GM08714 (cell line): ENCODE data around the gene EIPR1.

Experiments
- H3K4me3 ChIP-seq: fragments of 200-500 bp; sonication (Bioruptor generic); 2 replicates; pipeline ENCODE4 v1.5.1; 2014; ENCODE audit warnings: mild to moderate bottlenecking, low read length, inconsistent platforms
- ZNF274 ChIP-seq: IDR thresholded peaks from 2 replicates; pipeline ENCODE4 v1.6.1; 2012; ENCODE audit warnings: mild to moderate bottlenecking, low read depth, low read length

Gene EIPR1

DNA sequence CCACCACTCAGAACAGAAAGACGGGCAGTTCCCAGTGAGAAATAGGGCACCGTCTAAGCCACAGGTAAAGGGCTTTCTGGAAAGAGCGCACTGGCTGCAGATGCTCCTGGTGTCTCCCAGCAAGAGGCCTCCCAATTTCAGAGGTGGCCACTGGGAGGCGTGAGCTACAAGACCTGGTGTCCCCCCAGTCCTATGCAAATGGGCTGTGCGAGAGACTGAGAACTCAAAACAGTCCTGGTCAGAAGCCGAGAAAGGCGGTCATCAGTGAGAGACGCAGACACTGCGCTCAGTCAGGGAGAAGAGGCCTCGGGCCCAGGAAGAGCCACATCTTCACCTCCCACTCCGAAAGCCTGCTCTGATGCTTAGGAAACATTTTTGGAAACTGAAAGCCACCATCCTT is 179.5 kb downstream of the EIPR1 start:
- no peak for TF ChIP-seq ZNF274
- no peak overlapping the region for H3K4me3 ChIP-seq

DNA sequence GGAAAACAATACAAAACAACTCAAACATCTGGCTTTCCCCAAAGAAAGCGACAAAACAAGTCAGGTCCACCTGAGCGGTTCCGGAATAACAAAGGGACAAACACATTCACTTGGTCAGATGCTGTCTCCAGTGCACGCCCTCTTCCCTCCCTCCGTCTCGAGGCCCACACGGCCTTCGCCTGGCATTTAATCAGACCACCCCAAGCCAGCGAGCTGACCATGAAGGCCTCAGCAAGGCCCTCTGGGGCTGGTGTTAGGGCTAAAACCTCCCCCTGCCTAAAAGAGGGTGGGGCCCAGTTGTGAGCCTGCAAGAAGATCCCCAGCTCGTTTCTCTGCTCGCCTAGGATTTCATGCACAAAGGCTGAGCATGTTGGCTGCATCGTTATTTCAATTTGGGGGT is 180.3 kb downstream of the EIPR1 start:
- TF ChIP-seq ZNF274, result no peak
- no peak overlapping the region for H3K4me3 ChIP-seq

DNA sequence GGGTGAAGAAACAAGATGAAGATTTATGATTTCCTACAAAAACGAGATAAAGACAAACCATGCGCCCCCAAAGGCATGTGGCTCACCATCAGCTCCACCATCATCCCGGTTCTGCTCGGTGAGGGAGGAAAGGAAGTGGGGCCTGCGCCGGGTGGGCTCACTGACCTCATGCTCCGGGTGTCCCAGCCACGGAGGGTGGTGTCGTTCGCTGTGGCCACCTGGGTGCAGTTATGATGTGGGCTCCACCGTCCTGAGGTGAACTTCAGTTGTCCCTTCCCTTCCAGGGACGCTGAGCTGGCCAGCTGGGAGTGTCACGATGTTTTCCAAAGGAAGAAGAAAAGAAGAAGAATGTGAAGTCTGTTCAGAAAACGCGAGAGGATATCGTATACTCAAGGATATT is 180.9 kb downstream of the EIPR1 start:
- no peak overlapping the region for H3K4me3 ChIP-seq
- no peak for TF ChIP-seq ZNF274

DNA sequence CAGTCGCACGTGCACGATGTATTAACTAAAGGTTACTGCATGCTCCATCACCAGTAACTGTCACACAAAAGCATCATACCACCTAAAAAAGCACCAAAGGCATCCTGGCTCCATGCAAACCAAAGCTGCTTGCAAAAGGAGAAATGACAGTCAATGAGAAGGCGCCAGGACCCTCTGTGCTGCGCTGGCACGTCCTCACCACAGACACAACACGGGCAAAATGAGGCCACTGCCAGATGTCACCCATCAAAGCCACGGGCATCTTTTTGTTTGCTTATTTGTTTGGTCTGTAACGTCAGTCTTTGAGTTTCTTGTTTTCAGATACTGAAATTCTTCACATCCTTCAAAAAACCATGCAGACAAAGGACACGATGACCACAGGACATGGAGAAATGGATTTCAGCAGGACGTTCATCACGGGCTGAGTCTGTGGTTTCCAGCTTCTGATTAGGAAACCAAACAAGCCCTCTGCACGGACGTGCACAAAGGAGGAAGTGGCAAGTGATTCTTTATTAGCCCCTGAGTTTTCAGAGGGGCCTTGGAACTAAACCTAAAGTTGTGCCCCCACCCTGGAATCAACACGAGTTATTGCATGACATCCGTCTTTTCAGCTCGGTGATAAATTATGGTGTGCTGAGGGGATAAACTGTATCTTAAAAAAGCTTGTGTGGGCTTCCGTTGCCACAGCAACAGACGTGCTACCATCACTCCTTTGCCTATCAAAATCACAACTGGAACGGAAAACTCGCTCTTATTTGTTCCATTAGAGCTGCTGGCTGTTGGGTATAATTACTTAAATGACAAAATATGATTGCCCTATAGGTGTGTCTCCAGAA is 181.8 kb downstream of the EIPR1 start:
- no peak for TF ChIP-seq ZNF274
- no peak overlapping the region for H3K4me3 ChIP-seq

DNA sequence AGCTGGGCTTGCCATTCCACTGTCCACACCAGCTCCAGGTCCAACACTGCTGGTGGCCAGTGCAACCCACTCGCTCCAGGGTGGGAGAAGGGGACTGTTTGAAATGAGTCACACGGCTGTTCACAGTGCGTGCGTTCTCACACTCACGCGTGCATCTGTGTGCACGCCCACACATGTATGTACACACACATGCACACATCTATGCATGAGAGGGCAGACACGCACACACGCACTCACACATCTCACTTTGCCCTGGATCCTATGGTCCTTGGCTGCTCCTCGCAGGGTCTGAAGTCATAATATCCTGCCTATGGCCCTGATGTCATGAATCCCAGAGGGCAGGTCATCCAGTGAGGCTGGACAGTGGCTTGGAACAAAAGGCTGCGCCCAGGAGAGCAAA is 182.8 kb downstream of the EIPR1 start:
- TF ChIP-seq ZNF274, result no peak
- H3K4me3 ChIP-seq, result no peak overlapping the region

DNA sequence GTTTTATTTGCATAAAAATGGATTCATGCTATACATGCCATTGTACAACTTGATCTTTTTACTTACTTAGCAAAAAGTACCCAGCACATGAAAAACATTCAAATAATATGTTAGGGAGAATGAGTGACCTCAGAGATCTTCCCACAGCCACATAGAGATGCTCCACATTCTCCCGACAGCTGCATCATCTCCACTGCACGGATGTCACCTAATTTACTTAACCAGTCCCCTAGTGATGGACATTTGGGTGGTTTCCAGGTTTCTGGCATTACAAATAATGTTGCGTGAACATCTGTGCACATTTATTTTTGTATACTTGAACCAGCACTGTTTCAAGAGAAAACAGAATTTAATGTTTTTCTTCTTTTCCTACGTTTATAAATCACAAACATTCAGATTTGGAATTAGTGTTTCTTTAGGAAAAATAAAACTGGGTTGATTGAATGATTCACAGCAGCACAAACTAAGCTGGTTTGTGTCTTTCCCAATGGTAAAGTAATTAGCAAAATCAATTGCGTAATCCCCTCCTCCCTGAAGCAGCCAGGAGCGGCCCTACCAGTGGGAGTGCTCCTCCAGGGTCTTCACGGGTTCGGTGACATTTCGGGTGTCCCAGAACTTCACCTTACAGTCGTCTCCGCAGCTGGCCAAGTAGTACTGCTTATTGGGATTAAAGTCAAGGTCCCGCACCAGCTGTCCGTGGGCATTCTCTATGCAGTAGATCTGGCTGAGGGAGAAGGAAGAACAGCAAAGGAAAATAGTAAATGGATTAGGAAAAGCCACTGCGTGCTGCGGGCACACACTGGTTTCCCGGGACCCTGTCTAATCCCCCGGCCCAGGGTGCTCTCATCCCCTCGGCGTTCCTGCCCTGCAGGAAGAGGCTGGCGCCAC is 183.9 kb downstream of the EIPR1 start:
- no peak for TF ChIP-seq ZNF274
- H3K4me3 ChIP-seq, result no peak overlapping the region

DNA sequence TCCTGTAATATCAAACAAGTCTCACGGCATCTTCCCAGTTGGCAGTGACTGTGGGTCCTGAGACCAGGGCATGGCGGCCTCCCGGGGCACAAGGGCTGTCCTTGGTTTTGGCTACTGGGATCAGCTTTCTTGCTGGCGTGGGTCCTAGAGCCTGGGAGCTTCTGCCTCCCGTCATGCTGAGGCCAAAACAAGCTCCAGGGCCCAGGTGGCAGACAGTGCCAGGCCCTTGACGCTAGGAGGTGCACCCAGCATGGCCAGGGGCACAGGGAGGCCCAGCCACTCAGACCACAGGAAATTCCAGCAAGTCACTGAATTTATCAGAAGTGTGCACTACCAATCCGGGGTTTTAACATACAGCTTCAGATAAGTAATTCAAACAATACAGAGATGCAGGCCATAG is 184.7 kb downstream of the EIPR1 start:
- no peak overlapping the region for H3K4me3 ChIP-seq
- no peak for TF ChIP-seq ZNF274

DNA sequence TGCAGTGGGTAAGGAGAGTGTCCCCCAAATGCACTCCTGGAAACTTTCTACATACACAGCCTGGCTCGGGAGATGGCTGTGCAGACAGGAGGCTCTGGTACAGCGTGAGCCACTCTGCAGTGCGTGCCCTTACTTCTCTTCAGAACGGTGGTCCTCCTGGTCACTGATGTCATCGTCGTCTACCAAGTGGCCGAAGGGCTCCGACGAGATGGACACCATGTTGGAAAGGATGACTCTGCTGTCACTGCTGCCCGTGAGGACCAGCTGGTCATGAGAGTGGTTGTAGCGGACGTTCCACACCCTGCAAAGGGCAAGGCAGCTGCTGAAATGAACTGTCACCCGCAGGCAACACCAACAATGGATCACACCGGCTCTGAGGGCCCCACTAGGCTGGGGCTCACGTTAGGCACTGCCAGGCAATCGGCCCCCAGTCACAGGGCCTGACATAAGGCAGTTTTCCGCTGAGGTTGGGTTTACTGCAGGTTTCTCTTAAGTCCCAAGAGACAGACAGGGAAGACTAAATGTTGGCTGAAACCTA is 185.3 kb downstream of the EIPR1 start:
- H3K4me3 ChIP-seq, result no peak overlapping the region
- no peak for TF ChIP-seq ZNF274

DNA sequence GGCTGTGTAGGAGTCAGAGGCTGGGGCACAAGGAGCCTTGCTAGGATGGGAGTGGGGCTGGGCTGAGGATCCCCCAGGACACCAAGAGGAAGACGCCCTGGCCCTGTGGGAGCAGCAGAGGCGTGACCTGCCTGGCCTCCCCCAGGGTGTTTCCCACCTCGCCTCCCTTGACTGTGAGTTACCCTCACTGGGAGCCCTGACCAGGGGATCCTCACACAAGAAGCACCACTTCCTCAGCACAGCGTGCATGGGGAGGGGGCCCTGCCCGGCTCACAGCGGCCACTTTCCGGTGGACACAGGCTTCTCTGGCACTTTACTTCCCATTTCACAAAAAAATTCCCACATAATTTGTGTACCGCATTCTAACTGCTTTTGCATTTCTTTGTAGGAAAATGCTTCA is 187.7 kb downstream of the EIPR1 start:
- no peak overlapping the region for H3K4me3 ChIP-seq
- TF ChIP-seq ZNF274, result no peak

DNA sequence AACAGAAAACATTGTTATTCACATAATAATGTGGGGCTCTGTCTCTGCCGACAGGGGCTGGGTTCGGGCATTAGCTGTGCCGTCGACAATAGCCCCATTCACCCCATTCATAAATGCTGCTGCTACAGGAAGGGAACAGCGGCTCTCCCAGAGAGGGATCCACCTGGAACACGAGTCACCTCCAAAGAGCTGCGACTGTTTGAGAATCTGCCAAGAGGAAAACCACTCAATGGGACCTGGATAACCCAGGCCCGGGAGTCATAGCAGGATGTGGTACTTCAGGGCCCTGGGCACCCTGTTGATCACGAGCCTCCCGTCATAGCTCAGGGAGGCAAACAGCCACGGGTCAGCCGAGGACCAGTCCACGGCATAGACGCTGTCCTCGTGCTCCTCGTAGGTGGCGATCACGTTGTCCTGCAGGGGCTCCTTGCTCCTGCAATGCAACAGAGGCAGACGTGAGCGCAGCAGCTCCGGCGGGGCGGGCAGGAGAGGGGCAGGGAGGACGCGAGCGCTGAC is 188.5 kb downstream of the EIPR1 start:
- H3K4me3 ChIP-seq, result no peak overlapping the region
- TF ChIP-seq ZNF274, result no peak

DNA sequence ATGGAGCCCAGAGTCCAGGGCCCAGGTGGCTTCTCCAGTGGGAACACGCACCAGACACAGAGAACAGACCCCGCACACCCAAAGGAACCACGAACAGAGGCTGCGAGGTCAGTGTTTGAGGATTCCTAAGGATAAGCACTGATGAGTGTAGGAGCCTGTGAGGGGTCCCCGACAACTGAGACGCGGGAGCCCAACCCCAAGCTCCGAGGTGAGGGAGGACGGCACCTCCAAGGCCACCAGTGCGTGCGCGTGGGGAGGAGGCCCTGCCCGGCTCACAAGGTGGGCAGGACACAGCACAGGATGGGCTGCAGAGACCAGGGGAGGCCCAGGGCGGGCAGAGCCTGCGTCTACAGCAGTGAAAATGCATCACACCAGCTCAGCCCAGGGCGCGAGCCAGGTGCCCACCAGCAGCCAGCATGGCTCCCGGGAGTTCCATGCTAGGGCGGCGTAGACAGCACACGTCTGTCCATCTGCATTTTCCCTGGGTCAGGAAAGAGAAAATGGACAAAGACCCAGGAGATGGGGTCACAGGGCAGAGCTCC is 189.1 kb downstream of the EIPR1 start:
- H3K4me3 ChIP-seq, result no peak overlapping the region
- no peak for TF ChIP-seq ZNF274

DNA sequence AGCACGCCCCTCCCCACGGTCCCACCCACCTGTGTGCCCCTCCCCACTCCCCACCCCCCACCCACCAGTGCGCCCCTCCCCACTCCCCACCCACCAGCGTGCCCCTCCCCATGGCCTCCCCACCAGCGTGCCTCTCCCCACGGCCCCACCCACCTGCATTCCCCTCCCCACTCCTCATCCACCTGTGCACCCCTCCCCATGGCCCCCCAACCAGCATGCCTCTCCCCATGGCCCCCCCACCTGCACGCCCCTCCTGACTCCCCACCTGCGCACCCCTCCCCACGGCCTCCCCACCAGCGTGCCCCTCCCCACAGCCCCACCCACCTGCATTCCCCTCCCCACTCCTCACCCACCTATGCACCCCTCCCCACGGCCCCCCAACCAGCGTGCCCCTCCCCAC is 190.2 kb downstream of the EIPR1 start:
- H3K4me3 ChIP-seq, result no peak overlapping the region
- TF ChIP-seq ZNF274, result no peak

DNA sequence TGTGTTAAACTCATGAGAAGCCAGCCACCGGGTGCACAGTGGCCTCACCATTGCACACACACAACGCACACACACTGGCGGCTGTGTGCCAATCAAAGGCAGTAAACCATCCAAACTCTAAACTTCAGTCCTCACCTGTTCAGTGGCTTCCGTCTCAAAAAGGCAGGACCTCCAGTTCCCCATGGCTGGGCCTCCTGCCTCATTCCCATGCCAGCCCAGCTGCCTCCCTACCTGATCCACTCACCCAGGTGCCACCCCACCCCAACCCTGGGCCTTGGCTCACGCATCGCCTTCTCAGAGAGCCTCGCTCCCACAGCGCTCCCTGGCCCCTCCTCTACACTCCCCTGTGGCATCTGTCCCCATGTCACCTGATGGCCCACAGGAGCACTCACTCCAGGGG is 190.9 kb downstream of the EIPR1 start:
- no peak overlapping the region for H3K4me3 ChIP-seq
- no peak for TF ChIP-seq ZNF274

DNA sequence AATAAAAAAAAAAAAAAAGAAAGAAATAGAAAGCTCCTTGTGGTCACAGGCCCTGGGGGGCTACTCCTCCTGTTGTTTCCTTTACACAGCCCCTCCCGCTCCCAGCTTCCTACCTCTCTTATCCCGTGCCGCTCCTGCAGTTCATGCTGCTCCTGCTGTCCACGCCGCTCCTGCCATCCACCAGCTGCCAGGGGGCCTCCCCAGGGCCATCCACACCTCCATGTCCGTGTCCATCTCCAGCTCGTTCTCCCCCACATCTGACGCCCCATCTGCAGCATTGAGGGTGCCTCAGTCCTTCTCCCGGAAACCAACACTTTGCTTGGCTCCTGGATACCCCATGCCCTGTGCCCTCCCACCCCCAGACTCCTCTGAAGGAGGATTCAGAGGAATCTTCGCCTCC is 191.7 kb downstream of the EIPR1 start:
- H3K4me3 ChIP-seq, result no peak overlapping the region
- no peak for TF ChIP-seq ZNF274

DNA sequence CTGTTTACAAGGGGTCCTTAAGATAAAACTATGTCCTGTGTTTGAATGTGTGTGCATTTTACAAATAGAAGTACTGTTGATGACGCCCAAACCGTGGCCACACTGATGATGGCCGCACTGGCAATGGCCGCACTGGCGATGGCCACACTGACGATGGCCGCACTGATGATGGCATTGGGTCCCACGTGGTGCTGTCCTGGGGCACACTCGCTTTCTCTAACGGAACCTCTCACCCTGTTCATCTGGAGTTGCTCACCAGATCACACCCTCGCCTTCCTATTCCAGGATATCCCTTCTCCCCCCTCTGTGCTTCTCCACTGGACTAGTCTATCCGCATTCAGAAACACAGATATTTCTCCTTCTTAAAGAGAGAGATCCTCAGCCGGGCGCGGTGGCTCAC is 192.4 kb downstream of the EIPR1 start:
- TF ChIP-seq ZNF274, result no peak
- no peak overlapping the region for H3K4me3 ChIP-seq
